ENCODE results near the gene ALKBH4.

DNA sequence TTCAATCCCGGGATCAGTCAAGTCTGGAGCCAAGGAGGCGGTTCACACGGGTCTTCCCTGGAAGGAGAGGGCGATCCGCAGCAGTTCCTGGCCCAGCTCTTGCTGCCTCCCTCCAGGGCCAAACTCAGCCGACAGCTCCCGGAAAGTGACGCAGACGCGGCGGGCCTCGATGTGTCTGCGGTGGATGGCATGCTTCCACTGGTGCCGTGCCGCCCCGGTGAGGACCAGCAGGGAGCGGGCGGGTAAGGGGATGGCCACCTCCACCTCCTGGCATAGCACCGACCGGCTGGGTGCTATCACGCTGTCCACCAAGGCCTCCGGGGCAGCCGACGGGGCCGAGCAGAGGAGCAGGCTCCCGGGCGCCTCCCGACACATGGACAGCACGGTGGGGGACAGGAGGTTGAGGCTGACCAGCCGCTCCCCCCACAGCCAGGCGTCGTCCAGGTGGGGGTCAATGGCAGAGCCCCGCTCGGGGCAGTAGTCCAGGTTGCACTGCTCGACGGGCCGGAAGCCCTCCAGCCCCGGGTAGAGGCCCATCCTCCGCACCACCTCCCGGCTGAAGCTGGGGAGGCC lies 7.2 kb downstream of the ALKBH4 start:
- TF ChIP-seq, protein P1, sequence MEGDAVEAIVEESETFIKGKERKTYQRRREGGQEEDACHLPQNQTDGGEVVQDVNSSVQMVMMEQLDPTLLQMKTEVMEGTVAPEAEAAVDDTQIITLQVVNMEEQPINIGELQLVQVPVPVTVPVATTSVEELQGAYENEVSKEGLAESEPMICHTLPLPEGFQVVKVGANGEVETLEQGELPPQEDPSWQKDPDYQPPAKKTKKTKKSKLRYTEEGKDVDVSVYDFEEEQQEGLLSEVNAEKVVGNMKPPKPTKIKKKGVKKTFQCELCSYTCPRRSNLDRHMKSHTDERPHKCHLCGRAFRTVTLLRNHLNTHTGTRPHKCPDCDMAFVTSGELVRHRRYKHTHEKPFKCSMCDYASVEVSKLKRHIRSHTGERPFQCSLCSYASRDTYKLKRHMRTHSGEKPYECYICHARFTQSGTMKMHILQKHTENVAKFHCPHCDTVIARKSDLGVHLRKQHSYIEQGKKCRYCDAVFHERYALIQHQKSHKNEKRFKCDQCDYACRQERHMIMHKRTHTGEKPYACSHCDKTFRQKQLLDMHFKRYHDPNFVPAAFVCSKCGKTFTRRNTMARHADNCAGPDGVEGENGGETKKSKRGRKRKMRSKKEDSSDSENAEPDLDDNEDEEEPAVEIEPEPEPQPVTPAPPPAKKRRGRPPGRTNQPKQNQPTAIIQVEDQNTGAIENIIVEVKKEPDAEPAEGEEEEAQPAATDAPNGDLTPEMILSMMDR (IDR thresholded peaks at IDR 0.05) = no peak
- no peak for TF ChIP-seq ZFX (IDR thresholded peaks at IDR 0.05; ENCODE audit: borderline replicate concordance)

Data from 22Rv1 (cell line).